HG03442 (cell line): ENCODE data around the gene RNMT.
"Not testable (repeated sequence)": the region's sequence is repeated elsewhere in the genome, so short reads cannot be mapped to it uniquely, and the experiment has no call there.

Experiments used
- ATAC-seq: cut with Tn5 transposase; IDR thresholded peaks from one replicate; pipeline ENCODE4 v1.9.1; 2021; ENCODE audit warnings: mild to moderate bottlenecking, moderate library complexity; ENCODE audit not compliant: unreplicated experiment

Gene RNMT

DNA sequence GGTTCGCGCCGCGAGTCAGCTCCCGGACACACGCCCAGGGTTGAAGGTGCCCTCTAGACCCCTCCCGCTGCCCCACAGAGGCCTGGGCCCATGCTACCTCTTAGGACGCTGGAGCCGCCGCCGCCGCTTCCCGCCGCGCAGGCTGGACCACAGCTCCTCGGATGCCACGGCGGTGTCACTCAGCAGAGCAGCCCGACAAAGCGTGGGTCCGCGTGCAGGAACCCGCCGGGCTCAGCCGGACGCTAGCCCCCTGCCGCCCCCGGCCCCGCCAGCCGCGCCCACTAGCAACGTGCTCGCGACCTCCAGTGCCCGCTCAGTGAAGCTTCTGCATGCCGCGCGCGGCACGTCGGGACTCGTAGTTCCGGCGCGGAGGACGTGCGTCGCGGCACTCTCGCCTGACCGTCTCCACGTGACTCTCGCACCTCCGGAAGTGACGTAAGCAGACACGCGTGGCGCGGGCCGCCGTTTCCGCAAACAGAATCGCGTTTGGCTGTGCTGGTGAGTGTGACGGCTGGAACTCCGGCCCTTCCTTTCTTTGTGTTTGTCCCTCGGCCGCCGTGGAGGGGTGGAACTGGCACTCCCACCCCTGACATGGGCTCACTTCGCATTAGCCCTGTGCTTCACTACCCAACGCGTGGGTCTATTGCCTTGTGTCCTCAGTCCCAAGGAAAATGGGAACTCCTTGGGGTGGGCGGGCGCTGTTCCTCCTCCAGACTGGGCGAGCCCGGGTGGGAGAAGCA, at the start of gene RNMT, which contains the start of gene FAM210A:
TSS of gene RNMT (plus strand) at position 442 of the 740 bp plus-strand sequence. CDS start 4,845 bp downstream, outside the sequence.
TSS of gene FAM210A (minus strand) at position 327 of the 740 bp plus-strand sequence. CDS start 44,481 bp downstream, outside the sequence.
- peak; percentile 88 for ATAC-seq

DNA sequence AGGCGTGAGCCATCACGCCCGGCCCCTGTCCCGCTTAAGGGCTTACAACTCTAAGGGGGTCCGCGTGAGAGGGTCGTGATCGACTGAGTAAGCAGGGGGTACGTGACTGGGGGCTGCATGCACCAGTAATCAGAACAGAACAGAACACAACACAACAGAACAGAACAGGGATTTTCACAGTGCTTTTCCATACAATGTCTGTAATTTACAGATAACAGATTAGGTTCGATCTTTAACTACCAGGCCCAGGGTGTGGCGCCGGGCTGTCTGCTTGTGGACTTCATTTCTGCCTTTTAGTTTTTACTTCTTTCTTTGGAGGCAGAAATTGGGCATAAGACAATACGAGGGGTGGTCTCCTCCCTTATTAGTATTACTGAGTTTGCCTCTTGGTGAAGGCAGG, 49.1 kb upstream of the RNMT start:
- ATAC-seq, result not testable (repeated sequence)

DNA sequence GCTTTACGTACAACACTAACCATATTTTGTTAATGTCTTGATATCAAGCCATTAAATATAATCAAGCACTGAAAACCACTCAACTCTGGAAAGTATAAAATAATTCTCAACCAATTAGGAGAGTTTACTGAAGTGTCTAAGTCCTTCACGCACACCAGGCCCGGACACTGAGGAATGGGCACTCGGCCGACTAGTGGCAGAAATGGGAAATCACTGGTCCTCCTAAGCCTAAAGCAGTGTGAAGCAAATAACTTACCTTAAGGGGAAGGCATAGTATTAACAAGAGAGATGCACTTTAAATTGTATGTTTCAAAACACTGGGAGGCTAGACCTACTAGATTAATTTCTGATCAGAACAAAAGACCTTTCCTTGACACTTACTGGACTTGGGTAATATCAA, 45.9 kb upstream of the RNMT start:
- no peak for ATAC-seq

DNA sequence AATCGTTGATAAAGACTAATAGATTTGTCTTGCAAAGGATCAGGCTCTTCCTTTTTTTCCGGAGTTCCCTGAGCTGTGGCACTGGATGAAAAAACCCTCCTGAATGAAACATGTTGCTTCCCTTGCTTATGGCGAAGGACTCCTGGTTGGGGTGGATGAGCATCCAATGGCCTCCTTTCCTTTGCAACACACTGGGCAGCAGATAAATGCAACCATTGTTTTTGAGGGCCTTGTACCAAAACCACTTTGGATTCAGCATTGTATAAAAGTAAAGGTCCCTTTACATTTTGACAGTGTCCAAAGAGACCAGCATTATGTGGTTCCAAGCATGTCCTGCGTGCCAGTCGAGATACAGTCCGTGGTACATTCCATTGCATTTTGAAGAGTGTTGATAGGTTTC, 44.8 kb upstream of the RNMT start:
- ATAC-seq, result no peak

DNA sequence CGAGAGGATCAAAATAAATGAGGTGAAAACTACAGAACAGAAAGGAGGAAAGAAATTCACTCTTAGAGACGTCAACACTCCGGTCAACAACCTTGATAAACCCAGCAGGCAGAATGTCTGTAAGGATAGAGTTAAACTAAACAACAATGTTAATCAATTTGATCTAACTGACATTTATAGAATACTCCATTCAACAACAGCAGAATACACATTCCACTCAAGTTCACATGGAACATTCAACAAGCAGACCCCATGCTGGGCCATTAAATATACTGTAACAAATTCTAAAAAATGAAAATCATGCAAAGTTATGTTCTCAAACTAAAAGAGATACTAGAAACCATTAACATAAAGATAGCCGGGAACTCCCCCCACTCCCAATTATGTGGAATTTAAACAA, 41.9 kb upstream of the RNMT start:
- no peak for ATAC-seq

DNA sequence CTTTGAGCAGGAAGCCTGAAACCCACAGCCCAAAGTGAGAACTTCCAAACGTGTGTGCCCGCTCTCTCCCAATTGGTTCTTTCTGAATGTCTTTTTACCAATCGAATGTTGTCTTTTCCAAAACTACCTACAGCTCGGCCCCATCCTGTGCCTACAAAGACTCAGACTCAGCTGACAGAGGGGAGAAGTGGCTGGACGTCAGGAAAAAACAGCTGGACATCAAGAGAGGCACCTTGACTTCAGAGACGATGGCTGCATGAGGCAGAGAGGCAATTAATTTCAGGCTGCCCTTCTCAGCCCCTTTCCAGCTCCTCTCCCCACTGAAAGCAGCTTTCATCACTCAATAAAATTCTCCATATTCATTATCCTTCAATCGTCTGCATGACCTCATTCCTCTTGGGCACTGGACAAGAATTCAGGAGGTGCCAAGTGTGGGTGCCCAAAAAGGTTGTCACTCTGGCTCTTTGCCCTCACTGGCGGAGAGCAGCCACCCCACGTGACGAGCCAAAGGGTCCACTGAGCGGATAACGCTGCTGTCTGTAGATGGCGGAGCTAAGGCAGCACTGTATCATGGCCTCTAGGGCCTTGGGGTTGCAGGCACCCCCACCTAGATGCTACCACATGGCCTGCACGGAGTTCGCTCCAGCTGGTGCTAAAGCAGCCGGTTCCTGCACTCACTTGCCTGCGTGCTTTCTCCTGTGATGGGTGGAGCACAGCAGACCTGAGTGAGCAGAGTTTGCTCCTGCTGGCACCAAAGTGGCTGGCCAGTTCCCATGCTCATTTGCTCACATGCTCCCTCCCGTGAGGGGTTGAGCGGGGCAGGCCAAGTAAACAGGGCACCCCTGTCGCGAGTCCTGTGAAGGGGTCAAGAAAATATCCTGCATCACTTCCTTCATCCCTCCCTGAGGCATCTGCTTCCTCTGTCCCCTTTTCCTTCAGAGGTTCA, 38.0 kb upstream of the RNMT start:
- no peak for ATAC-seq

DNA sequence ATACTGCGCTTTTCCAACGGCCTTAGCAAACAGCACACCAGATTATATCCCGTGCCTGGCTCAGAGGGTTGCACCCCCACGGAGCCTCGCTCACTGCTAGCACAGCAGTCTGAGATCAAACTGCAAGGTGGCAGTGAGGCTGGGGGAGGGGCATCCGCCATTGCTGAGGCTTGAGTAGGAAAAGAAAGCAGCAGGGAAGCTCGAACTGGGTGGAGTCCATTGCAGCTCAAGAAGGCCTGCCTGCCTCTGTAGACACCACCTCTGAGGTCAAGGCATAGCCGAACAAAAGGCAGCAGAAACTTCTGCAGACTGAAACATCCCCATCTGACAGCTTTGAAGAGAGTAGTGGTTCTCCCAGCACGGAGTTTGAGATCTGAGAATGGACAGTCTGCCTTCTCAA, 36.4 kb upstream of the RNMT start:
- ATAC-seq, result not testable (repeated sequence)

DNA sequence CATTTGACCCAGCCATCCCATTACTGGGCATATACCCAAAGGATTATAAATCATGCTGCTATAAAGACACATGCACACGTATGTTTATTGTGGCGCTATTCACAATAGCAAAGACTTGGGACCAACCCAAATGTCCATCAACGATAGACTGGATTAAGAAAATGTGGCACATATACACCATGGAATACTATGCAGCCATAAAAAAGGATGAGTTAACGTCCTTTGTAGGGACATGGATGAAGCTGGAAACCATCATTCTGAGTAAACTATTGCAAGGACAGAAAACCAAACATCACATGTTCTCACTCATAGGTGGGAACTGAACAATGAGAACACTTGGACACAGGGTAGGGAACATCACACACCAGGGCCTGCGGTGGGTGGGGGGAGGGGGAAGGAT, 31.1 kb upstream of the RNMT start:
- not testable (repeated sequence) for ATAC-seq

DNA sequence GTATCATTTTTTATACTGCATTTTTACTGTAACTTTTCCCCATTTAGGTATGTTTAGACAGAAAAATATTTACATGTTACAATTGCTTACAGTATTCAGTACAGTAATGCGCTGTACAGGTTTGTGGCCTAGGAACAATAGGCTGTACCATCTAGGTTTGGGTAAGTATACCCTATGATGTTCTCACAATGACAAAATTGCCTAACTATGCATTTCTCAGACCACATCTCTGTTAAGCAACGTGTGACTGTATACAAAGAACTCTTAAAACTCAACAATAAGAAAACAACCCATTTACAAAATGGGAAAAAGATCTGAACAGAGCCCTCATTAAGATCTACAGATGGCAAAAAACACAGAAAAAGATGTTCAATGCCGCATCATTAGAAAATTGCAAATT, 29.5 kb upstream of the RNMT start:
- ATAC-seq, result no peak

DNA sequence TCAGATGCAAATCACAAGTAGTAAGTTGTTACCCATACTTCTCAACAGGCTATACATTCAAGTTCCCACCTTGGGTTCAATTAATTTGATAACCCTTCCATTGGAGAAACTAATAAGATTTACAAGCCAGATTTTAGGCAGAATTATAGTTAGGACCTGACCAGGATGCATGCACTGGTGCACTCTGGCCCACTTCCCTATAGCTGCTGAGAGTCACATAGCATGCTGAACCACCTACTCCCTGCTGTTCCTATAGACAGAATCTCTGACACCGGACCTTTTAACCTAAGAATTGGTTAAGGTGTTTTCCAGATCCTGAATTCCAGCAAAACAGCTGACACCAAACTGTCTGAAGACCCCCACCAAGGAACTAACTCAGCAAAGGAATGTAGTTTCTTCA, 26.3 kb upstream of the RNMT start:
- no peak for ATAC-seq

DNA sequence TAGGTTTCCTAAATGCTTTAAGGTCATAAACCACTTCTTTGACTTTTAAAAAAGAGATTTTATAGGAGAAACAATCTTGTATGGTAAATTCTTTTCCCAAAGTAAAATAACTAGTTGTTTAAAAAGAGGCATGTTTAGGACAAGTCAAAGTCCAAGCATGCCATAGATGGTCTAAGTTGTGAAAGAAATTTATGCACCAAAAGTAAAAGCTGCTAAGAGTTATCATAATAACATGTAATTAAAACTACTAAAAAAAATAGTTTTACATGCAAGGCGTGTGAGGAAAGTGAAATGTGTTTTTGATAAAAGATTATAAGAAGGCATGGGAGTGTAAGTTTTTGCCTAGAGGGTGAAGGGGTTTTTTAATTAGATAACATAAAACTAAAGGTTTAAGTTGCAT, 22.6 kb upstream of the RNMT start:
- ATAC-seq, result no peak

DNA sequence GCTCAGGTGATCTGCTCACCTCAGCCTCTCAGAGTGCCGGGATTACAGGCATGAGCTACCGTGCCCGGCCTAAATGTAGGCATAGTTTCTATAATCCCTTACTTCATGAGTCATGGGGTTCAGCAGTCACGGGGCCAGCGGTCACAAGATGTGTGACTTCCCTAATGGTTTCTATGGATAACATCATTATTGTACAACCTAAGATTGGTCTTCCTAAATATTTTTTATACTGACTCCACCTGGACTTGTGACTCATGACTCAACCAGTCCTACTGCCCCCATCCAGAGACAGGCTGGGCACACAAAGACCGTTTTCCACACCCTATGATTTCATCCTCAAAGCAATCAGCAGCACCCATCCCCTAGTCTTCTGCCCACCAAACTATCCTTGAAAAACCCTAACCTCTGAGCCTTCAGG, 16.1 kb upstream of the RNMT start:
- no peak for ATAC-seq

DNA sequence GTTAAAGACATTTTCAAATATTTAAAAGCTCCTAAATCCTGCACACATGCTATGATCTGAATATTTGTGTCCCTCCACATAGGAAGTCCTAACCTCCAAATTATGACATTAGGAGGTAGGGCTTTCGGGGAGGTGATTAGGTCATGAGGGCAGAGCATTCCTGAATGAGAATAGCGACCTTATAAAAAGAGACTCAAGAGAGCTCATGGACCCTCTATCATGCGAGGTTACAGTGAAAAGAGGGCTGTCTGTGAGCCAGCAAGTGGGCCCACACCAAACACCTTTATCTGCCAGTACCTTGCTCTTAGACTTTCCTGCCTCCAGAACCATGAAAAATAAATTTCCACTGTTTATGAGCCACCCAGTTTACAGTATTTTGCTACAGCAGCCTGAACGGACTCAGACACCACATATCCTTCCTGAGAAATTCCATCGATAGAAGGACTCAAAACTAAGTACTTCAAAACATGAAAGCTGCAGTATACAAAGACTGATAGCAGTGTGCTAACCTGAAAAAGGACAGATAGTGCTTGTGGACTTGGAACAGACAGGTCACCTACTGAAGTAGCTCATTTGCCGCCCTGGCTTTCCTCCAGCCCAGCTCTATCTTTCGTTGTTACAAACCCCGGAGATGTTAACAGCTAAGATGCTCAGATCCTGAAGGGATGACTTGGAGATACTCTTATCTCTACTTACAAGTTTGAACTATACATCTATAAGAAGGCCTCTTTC, 13.9 kb upstream of the RNMT start:
- ATAC-seq, result no peak

DNA sequence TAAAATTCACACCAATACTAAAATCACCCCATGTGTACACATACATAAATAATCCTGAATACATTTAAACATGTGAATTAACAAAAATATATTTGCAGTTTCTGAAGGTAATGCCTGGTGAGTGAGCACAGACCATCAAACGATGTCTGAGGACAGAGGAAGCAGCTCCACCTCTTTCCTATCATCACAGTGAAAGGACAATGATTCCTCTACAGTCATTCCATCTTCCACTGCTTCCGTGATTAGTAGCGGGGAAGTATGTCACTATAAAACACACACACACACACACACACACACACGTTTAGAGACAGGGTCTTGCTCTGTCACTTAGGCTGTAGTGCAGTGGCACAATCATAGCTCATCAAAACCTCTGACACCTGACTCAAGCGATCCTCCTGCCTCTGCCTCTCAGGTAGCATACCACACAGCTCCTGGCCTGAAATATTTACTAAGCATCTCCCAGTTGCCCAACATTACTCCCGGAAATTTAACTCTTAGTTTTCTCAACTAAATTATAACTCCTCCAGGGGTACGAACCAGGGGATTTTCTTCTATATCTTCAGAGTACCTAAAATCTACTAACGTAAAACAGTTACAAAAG, 12.9 kb upstream of the RNMT start:
- no peak for ATAC-seq

DNA sequence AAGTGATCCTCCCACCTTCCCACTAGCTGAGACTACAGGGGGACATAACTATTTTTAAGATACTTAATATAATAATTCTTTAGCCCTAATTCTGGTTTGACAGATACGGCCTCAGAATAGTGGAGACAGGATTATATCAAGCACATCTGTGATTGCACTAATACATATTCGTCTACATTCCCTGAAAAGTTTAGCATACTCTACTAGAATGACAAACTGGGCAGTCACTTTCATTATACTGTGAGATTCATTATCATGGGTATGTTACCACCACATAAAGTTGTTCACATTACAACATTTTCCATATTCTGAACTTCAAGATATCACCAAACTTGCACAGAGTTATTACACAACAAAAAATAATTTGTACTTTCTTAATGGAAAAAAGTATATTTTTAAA, 11.1 kb upstream of the RNMT start:
- no peak for ATAC-seq

DNA sequence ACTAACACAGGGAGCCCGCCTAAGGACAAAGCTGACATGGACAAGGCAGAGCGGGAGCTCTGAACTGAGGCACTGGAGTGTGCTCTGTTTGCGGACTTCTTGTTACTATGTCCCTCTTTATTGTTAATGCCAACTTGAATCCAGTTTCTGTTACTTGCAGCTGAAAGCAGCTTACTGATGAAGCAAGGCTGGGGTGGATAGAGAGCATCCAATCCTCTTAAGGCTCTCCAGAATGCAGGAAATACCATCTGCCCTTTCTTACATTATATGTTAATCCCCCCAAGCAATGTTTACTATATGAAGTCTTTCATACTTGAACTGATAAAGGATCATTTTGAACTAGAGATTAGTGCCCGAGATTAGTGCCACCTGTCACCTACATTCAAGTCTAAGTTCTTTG, 9.6 kb upstream of the RNMT start:
- no peak for ATAC-seq

DNA sequence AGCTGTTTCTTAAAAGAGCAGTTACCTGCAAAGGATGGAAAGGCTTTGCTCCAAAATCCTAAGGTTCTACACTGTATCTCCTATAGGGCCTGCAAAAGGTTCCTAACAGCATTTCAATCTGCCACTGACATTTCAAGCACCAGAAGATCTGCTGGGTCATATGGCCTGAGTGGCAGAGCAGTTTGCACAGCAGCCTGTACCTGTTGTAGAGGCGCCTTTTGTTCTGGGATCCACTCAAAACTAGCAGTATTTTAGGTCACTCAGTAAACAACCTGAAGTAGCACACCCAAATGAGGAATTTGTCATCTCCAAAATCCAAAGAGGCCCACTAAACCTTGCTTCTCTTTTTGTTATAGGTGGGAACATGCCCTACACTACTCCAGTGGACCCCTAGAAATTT, 6.3 kb upstream of the RNMT start:
- ATAC-seq, result no peak

DNA sequence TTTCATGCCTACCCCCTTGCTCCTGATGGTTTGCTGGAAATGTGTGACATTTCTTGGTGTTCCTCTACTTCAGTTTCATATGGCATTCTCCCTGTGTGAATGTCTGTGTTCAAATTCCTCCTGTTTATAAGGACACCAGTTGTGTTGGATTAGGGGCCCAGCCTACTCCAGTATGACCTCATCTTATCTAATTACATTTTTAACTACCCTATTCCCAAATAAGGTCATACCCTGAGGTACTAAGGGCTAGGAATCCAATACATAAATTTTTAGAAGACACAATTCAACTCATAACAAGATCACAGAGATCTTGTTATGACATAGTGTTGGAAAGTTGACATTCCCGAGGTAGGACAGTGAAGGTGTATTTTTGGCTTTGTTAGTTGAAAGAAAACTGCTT, 5.6 kb upstream of the RNMT start:
- no peak for ATAC-seq

DNA sequence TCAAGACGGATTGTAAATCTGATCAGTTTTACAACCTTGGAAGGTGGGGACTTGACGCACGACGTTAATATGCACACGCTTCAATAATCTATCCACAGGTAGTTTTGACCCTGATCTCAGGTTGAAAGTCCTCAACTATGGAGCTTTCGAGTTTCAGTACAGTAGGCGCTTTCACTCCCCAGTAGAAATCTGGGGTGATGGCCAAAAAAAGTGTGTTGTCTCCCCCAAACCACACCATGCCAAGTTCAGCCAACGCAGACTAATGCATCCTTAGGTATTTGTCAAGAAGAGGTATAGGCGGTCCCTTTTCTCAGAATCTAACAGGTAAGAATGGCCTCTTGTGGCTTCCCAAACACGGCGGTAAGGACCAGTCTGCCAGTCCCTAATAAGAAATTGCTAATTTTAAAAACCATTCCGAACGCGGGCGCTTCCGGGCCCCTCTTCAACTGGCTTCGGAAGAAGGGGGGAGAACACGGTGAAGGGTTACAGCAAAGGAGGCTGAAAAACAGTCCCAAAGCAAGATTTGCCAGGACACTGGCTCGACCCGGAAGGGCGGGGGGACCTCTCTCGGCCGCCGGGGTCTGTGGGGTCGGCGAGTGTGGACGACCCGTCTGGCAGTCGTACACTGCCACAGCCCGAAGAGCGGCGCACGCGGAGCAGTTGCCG, 774 bp upstream of the RNMT start:
- ATAC-seq, result no peak

DNA sequence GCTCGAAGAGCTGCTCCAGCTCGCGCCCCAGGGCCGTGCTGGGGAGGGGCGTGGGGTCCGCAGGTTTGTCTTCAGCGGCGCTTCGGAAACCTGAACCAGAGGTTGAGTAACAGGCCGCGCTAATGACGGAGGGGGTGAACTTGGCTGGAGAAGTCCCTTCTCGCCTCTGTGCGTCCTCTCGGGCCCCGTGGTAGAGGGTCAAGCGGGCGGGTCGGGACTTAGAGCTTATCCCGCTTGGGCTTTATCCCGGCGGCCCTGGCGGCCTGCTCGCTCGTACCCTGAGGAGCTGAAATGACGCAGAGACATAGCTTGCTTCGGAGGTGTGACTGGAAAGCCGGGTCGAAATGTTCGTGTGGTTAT, 479 bp downstream of the RNMT start:
- peak; percentile 17 for ATAC-seq
